HG03469 (cell line): ENCODE data around the gene SIGLEC10.
"Not testable (repeated sequence)": the region's sequence is repeated elsewhere in the genome, so short reads cannot be mapped to it uniquely, and the experiment has no call there.

Experiments
- ATAC-seq: cut with Tn5 transposase; IDR thresholded peaks from one replicate; pipeline ENCODE4 v1.9.1; 2021; ENCODE audit warnings: mild to moderate bottlenecking, moderate library complexity, moderate number of reproducible peaks; ENCODE audit not compliant: unreplicated experiment

Gene SIGLEC10

DNA sequence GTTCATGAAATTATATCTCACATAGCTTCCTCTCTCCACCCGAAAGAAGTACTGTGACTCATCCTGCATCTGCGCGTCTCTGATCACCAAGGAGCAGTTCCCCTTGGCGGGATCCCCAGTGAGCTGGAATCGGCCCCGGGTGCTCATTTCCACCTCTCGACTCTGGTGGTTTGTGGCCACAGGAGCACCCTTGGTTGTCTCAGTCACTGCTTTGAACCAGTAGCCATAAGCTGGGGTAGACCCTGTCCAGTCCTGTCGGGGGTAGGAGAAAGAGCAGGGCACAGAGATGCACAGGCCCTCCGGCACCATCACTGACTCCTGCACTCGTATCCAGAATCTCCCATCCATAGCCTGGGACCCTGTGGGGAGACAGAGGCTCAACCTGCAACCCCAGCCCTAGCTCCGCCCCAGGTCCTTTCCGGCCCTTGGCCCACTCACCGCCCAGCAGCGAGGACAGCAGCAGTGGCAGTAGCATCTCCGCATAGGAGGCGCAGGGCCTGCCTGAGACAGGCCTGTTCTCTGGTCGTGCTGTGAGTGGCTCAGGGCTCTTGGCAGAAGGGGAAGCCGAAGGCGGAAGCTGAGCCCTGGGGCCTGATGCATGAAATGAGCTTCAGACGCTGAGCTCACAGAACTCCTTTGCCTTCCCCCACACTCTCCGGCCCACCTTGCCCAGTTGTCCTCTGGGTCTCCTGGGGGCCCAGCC lies at the start of gene SIGLEC10:
SIGLEC10 (minus strand) TSS at position 536 of the 703 bp plus-strand sequence; CDS start at position 475, 61 bp downstream.
- ATAC-seq = no peak

DNA sequence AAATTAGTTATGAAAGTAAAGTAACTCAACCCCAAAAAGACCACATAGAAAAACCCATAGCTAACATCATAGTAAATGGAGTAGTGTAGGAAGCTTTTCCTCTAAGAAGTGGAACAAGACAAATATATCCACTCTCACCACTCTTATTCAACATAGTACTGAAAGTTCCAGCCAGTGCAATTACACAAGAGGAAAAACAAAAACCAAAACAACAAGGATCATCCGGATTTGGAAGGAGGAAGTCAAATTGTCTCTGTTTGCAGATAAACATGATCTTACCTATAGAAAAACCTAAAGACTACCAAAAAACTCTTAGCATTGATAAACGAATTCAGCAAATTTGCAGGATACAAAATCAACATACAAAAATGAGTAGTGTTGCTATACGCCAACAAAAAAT lies 49.3 kb upstream of the SIGLEC10 start:
- no peak for ATAC-seq

GRCh38 chr19:51463976-51464581 lies 46.6 kb upstream of the SIGLEC10 start:
- not testable (repeated sequence) for ATAC-seq

DNA sequence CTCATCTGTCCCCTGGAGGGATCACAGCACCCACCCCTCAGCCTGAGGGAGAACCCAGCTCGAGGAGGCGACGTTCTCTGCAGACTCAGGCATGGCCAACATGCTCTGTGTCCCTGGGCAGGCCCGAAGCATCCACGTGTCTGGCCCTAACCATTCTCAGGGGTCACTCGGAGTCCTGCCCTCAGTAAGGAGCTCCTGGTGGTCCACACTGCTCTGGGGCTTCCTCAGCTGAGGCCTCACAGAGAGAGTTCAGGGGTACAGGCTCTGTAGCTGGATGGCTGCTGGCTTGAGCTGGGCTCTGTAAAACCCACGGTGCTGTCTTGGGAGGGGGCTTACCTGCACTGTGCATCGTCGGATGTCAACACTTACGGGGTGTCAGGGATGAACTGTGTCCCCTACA lies 45.2 kb upstream of the SIGLEC10 start:
- ATAC-seq = no peak

GRCh38 chr19:51462276-51462675 lies 44.8 kb upstream of the SIGLEC10 start:
- ATAC-seq = no peak

GRCh38 chr19:51461723-51462161 lies 44.3 kb upstream of the SIGLEC10 start:
- ATAC-seq = no peak

- ATAC-seq = no peak
These were observed 42.9 kb upstream of the SIGLEC10 start for GRCh38 chr19:51460164-51460992.

DNA sequence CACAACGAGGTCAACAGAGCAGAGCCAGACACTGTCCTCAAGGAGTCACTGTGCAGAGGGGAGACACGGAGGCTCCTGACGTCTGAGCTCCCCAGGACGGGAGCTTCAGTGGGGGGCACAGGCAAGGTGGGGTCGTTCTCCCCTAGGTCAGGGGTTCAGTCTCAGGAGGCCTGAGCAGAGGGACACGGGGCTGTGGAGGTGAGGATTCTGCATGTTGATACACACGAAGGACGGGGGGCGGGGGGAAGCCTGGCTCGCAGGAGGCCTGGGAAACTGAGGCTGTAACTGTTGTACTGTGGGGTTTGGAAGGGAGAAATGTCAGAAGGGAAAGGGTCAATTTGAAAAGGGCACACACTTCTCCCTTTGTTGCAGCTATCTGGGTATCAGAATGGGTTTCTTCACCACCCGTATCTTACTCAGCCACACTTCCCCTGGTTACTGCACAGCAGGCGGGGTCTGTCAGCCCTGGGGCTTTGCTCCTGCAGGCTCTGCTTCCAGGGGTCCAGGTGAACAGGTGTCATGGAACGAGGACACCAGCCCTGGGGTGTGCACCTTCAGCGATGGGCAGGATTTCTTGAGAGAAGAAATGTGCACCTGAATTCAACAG lies 41.6 kb upstream of the SIGLEC10 start:
- no peak for ATAC-seq

- no peak for ATAC-seq
These were observed 40.7 kb upstream of the SIGLEC10 start, which contains the start of gene SIGLEC8 for GRCh38 chr19:51458051-51458645. Gene SIGLEC8 (minus strand): TSS chr19:51458454. CDS start chr19:51458387, 67 bp downstream.

- no peak for ATAC-seq
These were observed 40.0 kb upstream of the SIGLEC10 start for GRCh38 chr19:51457351-51458013.

GRCh38 chr19:51456541-51457290 lies 39.3 kb upstream of the SIGLEC10 start:
- no peak for ATAC-seq

- ATAC-seq = no peak
These were observed 33.4 kb upstream of the SIGLEC10 start for GRCh38 chr19:51450730-51451307.

GRCh38 chr19:51448411-51449016 lies 31.1 kb upstream of the SIGLEC10 start:
- ATAC-seq = no peak

GRCh38 chr19:51448011-51448410 lies 30.6 kb upstream of the SIGLEC10 start:
- no peak for ATAC-seq

- not testable (repeated sequence) for ATAC-seq
These were observed 30.1 kb upstream of the SIGLEC10 start for GRCh38 chr19:51447510-51447909.

GRCh38 chr19:51441410-51442390 lies 24.3 kb upstream of the SIGLEC10 start:
- peak; percentile 76 for ATAC-seq

DNA sequence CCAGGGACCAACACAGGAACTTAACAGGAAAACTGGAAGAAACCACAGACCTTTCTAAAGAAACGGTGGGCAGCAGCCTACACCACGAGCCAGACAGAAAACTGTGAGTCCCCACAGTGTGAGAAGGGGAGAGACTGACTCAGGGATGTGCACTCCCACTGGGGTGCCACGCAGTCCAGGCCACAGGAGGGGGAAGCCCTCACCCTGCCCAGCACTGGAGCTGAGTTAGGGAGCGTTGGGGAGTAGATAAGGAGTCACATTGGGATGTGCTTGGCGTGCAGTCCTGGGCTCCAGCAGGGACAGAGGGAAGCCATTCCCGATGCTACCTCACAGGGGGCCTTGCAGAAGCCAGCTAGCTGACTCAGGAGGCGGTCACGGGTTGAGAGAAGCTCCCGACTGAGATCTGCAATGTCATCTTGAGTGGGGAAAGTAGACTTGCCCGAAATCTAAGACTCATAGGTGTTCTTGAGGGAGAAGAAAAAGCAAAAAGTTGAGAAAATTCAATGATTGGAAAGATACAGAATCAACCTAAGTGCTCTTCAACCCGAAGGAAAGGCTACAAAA lies 23.5 kb upstream of the SIGLEC10 start:
- ATAC-seq = no peak
